Erythroblast (primary cell): Measurements from ENCODE around the gene RBP7.

Experiments used
- GATA1 ChIP-seq: IDR thresholded peaks from 2 replicates; pipeline ENCODE4 v1.6.1; 2011; ENCODE audit warnings: low read depth, mild to moderate bottlenecking, control low read depth, low read length, moderate library complexity
- POLR2A ChIP-seq: IDR thresholded peaks from 2 replicates; pipeline ENCODE4 v1.6.1; 2011; ENCODE audit warnings: mild to moderate bottlenecking, low read length

- TF ChIP-seq POLR2A (no peak), GATA1 (no peak)
These were observed at the start of gene RBP7 for GRCh38 chr1:9996624-9997582.
